WERI-Rb-1 (cell line): ENCODE results near the gene FAM110D.

ENCODE experiments used
- DNase-seq: peaks from one replicate; pipeline ENCODE4 v3.0.0-alpha.2; 2020
- H3K27ac ChIP-seq: fragments of 250-450 bp; sonication (Bioruptor Pico); 2 replicates; pipeline ENCODE4 v1.5.1; 2020; ENCODE audit warnings: mild to moderate bottlenecking, moderate library complexity
- H3K27me3 ChIP-seq: fragments of 250-450 bp; sonication (Bioruptor Pico); 2 replicates; pipeline ENCODE4 v1.5.1; 2021; ENCODE audit warnings: mild to moderate bottlenecking, low read depth, moderate library complexity; ENCODE audit not compliant: insufficient read depth, severe bottlenecking
- H3K36me3 ChIP-seq: fragments of 250-450 bp; sonication (Bioruptor Pico); 2 replicates; pipeline ENCODE4 v1.5.1; 2020; ENCODE audit warnings: mild to moderate bottlenecking, moderate library complexity
- H3K4me3 ChIP-seq: 2 replicates; pipeline ENCODE4 v1.5.1; 2011; ENCODE audit warnings: low read depth, mild to moderate bottlenecking, control low read depth, low read length
- H3K9me3 ChIP-seq: fragments of 250-450 bp; sonication (Bioruptor Pico); 2 replicates; pipeline ENCODE4 v1.5.1; 2021; ENCODE audit warnings: mild to moderate bottlenecking, moderate library complexity; ENCODE audit not compliant: severe bottlenecking
- CTCF ChIP-seq: IDR thresholded peaks from 2 replicates; pipeline ENCODE4 v1.5.1; 2011; ENCODE audit warnings: low read depth, mild to moderate bottlenecking, control low read depth, inconsistent platforms, low read length

FAM110D gene

DNA sequence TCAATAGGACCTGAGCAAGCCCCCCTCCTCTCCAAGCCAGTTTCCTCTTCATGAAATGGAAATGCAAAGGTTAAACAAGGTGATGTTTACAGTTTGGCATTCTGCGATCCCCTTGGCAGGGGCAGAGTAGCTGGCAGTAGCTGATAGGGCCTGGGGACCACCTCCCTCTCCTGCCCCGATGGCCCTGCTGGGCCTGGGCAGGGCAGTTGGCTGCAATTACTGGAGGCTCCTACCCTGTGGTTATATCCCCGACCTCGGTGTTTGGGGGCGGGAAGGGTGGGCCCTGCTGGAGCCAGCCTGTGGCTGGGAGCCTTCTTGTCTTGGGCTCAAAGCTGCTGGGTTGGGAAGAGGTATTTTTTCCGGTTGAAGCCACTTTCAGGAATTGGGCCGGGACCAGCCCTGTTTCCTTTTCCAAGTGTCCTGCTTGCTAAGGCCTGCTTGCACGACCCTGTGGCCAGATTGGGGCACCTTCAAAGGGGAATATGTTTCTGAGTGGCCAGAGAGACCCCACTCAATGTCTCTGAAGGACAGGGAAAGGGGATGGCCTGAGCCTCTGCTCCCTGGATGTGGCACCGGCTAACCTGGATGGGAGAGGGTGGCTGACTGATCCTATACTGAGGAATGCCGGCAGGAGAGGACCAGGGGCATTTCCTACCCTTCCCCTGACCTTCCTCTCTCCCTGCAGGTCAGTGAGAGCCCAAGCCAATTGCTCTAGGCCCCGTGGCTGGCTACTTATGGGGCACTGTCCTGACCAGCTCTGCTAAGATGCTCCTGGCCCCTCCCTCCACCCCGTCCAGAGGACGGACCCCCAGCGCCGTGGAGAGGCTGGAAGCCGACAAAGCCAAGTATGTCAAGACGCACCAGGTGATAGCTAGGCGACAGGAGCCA lies 1.9 kb downstream of the FAM110D start:
- no peak for TF ChIP-seq CTCF
- no peak for DNase-seq
- no peaks in the 10 kb centered on the region for H3K9me3 ChIP-seq
- H3K27ac ChIP-seq: no peak overlapping the region
- H3K27me3 ChIP-seq: no peaks in the 10 kb centered on the region
- no peak overlapping the region for H3K4me3 ChIP-seq
- no peaks in the 10 kb centered on the region for H3K36me3 ChIP-seq

DNA sequence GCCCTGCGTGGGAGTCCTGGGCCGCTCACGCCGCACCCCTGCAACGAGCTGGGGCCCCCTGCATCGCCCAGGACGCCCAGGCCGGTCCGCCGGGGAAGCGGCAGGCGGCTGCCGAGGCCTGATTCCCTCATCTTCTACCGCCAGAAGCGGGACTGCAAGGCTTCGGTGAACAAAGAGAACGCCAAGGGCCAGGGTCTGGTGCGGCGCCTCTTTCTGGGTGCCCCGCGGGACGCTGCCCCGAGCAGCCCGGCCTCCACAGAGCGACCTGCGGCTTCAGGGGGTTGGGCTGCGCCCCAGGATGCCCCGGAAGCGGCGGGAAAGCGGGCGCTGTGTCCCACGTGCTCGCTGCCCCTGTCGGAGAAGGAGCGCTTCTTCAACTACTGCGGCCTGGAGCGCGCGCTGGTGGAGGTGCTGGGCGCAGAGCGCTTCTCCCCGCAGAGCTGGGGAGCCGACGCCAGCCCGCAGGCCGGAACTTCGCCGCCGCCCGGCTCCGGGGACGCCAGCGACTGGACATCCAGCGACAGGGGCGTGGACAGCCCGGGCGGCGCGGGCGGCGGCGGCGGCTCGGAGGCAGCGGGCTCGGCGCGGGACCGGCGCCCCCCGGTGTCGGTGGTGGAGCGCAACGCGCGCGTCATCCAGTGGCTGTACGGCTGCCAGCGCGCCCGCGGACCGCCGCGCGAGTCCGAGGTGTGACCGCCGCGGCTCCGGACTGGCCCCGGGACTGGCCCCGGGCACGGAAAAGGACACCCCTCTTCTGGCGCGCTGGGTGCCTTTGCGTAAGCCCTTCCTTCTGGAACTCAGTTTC lies 2.7 kb downstream of the FAM110D start:
- H3K27ac ChIP-seq: no peak overlapping the region; the same call in 1 of the 2 replicates
- peak; percentile 37; the same call in 1 of the 2 replicates for TF ChIP-seq CTCF
- peak; percentile 65 for DNase-seq

GRCh38 chr1:26162220-26162709 lies 3.4 kb downstream of the FAM110D start:
- Histone ChIP-seq H3K36me3 (no peaks in the 10 kb centered on the region), H3K27me3 (no peaks in the 10 kb centered on the region), H3K4me3 (peak overlapping the region; percentile 24), H3K9me3 (no peaks in the 10 kb centered on the region), H3K27ac (no peak overlapping the region)
- DNase-seq: no peak
- no peak for TF ChIP-seq CTCF

More for the DNA sequence above, 2.7 kb downstream of the FAM110D start:
- Histone ChIP-seq H3K4me3 (peak overlapping the region; percentile 24), H3K9me3 (no peaks in the 10 kb centered on the region), H3K27me3 (no peaks in the 10 kb centered on the region), H3K36me3 (no peaks in the 10 kb centered on the region)

DNA sequence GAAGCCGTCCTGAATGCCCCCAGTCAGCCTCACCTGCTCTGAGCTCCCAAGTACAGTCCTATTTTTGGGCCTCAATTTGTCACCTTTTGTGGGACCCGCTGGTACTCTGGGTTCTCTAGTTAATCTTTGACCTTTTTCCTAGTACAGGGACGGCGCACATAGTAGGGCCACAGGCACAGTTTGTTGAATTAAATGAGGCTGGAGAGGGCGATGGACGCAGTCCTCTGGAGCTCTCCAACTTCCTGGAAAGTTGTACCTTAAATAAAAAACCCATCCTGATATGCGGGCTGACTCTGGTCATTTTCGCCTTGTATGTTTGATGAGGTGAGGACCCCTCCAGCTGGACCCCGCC lies 4.8 kb downstream of the FAM110D start:
- no peak for DNase-seq
- Histone ChIP-seq H3K27me3 (no peaks in the 10 kb centered on the region), H3K27ac (no peak overlapping the region), H3K4me3 (no peak overlapping the region), H3K36me3 (no peaks in the 10 kb centered on the region), H3K9me3 (no peaks in the 10 kb centered on the region)
- TF ChIP-seq CTCF: no peak

DNA sequence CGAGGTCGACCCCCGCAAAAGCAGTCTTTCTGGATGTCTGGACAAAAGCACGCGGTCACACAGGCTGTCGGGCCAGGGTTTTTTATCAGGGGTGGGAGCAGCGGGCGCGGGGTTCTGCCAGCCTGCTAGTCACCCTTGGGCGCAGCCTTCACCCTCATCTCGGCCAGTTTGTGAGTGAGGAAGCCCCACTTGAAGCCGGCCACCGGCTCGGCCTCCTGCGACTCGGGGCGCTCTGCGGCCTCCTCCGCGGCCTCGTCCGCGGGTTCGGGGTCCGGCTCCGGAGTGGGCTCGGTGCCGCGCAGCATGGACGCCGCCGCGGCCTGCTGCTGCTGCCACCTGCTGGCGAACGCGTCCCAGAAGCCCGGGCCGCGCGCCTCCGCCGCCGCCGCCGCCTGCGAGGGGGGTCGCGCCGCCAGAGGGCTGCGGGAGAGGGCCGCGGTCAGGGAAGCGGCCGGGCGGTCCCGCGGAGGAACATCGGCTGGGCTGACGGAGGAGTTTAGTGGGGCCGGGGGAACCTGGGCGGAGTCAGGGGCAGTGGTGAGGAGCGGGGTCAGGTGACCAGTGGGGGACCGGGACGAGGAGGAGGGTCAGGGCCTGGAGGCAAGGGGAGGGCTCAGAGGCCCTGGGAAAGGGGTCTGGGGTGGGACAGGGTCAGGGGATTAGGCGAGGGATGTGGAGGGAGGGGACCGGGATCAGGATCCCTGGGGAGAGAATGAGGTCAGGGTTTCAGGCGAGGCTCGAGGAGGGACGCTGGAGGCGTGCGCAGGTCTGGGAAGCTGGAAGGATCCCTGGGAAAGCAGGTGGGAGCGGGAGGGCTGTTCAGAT lies 5.4 kb downstream of the FAM110D start:
- Histone ChIP-seq H3K4me3 (peak overlapping the region; percentile 39), H3K27me3 (no peaks in the 10 kb centered on the region), H3K9me3 (no peaks in the 10 kb centered on the region), H3K36me3 (no peaks in the 10 kb centered on the region), H3K27ac (peak overlapping the region; percentile 51)
- peak; percentile 62 for DNase-seq
- TF ChIP-seq CTCF: peak; percentile 48
